A673 (cell line): Measurements from ENCODE around the gene MSI2. TPM values are rescaled to one million over a fixed set of nuclear protein-coding genes. Genes with fewer than 3 reads are reported as not detected.

ENCODE experiments used
- BruUV-seq: library from RNA; stranded (reverse); fragments of 400-500 nt; replicated peaks from 2 replicates; lab custom pipeline; 2021; lab: Mats Ljungman, UMichigan
- CTCF ChIA-PET: fragments of 300-600 bp; sonication (Branson Sonifier 250); formaldehyde crosslinking; loops from one replicate; lab custom pipeline; 2022; ENCODE audit warnings: antibody characterized with exemption; lab: Charles Lee
- POLR2A ChIA-PET: fragments of 300-600 bp; sonication (Branson Sonifier 250); formaldehyde crosslinking; loops from one replicate; lab custom pipeline; 2022; ENCODE audit warnings: antibody characterized with exemption; ENCODE audit not compliant: low non-redundant PET; lab: Charles Lee
- DNase-seq: peaks from one replicate; pipeline ENCODE4 v3.0.0-alpha.2; 2015; ENCODE audit warnings: low spot score
- H3K27ac ChIP-seq: fragments of 200-600 bp; sonication (generic); 2 replicates; pipeline ENCODE4 v1.5.1; 2016; ENCODE audit warnings: mixed run types, low read depth, mild to moderate bottlenecking, mixed read lengths, antibody characterized with exemption, low read length; ENCODE audit not compliant: poor library complexity, severe bottlenecking
- H3K27me3 ChIP-seq: fragments of 200-600 bp; sonication (generic); replicated peaks from 2 replicates; pipeline ENCODE4 v1.6.1; 2017; ENCODE audit warnings: mixed run types, low read depth, mild to moderate bottlenecking, mixed read lengths, antibody characterized with exemption, low read length; ENCODE audit not compliant: insufficient read depth, poor library complexity
- H3K36me3 ChIP-seq: fragments of 200-600 bp; sonication (generic); 2 replicates; pipeline ENCODE4 v1.6.1; 2016; ENCODE audit warnings: mixed run types, mild to moderate bottlenecking, mixed read lengths, antibody characterized with exemption, low read length; ENCODE audit not compliant: insufficient read depth, poor library complexity, severe bottlenecking
- H3K4me1 ChIP-seq: fragments of 200-600 bp; sonication (generic); 2 replicates; pipeline ENCODE4 v1.6.1; 2017; ENCODE audit warnings: mixed run types, mild to moderate bottlenecking, mixed read lengths, antibody characterized with exemption, low read length; ENCODE audit not compliant: insufficient read depth, poor library complexity, severe bottlenecking
- H3K4me3 ChIP-seq: fragments of 200-600 bp; sonication (generic); 2 replicates; pipeline ENCODE4 v1.5.1; 2016; ENCODE audit warnings: low read depth, mixed run types, mild to moderate bottlenecking, mixed read lengths, low read length; ENCODE audit not compliant: poor library complexity, severe bottlenecking
- H3K9me3 ChIP-seq: fragments of 200-600 bp; sonication (generic); 2 replicates; pipeline ENCODE4 v1.6.1; 2016; ENCODE audit warnings: mixed run types, low read depth, mild to moderate bottlenecking, mixed read lengths, antibody characterized with exemption, low read length; ENCODE audit not compliant: poor library complexity, severe bottlenecking
- EZH2 ChIP-seq: fragments of 200-600 bp; sonication (generic); IDR thresholded peaks from 2 replicates; pipeline ENCODE4 v1.6.1; 2017; ENCODE audit warnings: borderline replicate concordance, low read depth, mild to moderate bottlenecking, mixed read lengths, antibody characterized with exemption, low read length; ENCODE audit not compliant: poor library complexity, severe bottlenecking
- intact Hi-C: fragments of 100-400 bp; cut with micrococcal nuclease; formaldehyde crosslinking; loops from one replicate; pipeline ENCODE4 v1.10.0; 2022; ENCODE audit not compliant: unreplicated experiment
- total RNA-seq: library from RNA; stranded (reverse); gene quantifications from 2 replicates; pipeline ENCODE4 v1.2.3, GENCODE V29; 2021
- TF ChIP-seq, protein P1 (sequence below): fragments of 300-800, 200-600 bp; sonication (generic); conservative IDR thresholded peaks from 2 replicates; pipeline ENCODE4 v1.5.1; 2017; ENCODE audit warnings: low read depth, mild to moderate bottlenecking, antibody characterized with exemption, low read length, moderate library complexity, mixed read lengths

Gene MSI2
- total RNA-seq, 1 experiment from 2014 or later, result 108 TPM

DNA sequence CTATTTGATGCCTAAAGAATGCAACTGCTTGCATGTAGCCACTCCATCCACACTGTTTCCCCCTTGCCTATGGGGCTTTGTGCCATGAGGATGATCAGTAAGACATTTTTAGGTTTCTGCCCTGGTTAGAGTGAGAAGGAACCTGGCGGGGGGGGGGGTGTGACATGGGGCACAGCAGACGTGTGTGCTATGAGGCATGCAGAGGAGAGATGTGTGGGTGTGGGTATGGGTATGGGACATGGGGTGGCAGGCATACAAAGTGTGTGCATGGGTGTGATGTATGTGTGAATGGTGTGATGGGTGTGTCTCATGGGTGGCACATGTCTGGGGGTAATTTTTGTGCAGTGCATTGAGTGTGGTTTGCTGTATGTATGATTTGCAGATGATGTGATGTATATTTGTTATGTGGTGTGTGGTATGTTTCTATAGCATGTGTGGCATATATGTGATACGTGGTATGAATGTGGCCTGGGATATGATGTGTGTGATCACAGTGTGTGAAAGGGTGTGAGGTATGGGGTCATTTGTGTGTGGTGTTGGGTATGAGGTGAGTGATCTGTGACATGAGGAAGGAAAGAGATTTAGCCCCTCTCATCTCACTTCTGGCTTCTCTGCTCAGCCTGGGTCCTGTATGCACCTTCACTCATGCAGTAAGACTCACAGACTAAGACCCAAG is 473.8 kb downstream of the MSI2 start:
- Histone ChIP-seq H3K36me3 (no peaks in the 10 kb centered on the region), H3K4me1 (no peaks in the 10 kb centered on the region), H3K27me3 (no peaks in the 10 kb centered on the region), H3K9me3 (no peaks in the 10 kb centered on the region), H3K4me3 (no peak overlapping the region), H3K27ac (no peak overlapping the region)
- TF ChIP-seq, protein P1, sequence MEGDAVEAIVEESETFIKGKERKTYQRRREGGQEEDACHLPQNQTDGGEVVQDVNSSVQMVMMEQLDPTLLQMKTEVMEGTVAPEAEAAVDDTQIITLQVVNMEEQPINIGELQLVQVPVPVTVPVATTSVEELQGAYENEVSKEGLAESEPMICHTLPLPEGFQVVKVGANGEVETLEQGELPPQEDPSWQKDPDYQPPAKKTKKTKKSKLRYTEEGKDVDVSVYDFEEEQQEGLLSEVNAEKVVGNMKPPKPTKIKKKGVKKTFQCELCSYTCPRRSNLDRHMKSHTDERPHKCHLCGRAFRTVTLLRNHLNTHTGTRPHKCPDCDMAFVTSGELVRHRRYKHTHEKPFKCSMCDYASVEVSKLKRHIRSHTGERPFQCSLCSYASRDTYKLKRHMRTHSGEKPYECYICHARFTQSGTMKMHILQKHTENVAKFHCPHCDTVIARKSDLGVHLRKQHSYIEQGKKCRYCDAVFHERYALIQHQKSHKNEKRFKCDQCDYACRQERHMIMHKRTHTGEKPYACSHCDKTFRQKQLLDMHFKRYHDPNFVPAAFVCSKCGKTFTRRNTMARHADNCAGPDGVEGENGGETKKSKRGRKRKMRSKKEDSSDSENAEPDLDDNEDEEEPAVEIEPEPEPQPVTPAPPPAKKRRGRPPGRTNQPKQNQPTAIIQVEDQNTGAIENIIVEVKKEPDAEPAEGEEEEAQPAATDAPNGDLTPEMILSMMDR, result no peak
- no peak for TF ChIP-seq EZH2
- no TSS peak for BruUV-seq
- ChIA-PET CTCF (no interaction called here), POLR2A (no interaction called here)
- no peak for DNase-seq
- intact Hi-C loops, result no loop called here

DNA sequence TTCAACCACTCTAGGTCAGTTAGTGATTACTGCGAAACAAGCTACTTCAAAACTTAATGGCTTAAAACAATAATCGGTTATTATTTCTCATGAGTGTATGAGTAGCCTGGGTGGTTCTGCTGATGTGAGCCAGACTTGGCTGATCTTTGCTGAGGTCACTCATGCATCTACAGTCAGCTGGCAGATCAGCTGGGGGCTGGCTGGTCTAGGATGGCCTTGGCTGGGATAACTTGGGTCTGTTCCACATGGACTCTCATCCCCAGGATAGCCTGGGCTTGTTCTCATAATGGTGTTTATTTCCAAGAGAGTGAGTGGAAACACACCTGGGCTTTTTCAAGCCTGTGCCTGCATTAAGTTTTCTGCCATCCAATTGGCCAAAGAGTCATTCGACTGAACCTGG is 475.7 kb downstream of the MSI2 start:
- no peak for DNase-seq
- Histone ChIP-seq H3K4me3 (no peak overlapping the region), H3K27me3 (no peaks in the 10 kb centered on the region), H3K36me3 (no peaks in the 10 kb centered on the region), H3K27ac (no peak overlapping the region), H3K4me1 (no peaks in the 10 kb centered on the region), H3K9me3 (no peaks in the 10 kb centered on the region)
- ChIA-PET CTCF (interaction anchor here (0.7 to 0.9 kb wide), 2 partner anchors 16 to 101 kb away, joined by 3 to 4 read pairs; no protein-coding TSS in a partner anchor), POLR2A (no interaction called here)
- TF ChIP-seq, protein P1, result no peak
- no peak for TF ChIP-seq EZH2
- intact Hi-C loops, result no loop called here
- no TSS peak for BruUV-seq

DNA sequence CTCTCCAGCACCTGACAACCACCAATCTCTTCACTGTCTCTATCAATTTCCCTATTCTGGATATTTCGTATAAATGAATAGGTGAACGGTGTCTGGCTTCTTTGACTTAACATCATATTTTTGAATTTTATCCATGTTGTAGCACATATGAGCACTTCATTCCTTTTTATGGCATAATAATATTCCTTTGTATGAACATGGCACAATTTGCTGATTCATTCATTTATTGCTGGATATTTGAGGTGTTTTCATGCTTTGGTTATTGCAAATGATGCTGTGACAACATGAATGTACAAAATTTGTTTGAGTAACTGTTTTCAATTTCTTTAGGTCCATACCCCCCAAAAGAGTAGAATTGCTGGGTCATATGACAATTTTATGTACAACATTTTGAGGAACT is 476.8 kb downstream of the MSI2 start:
- BruUV-seq, result no TSS peak
- CTCF ChIA-PET, result no interaction called here
- TF ChIP-seq EZH2, result no peak
- TF ChIP-seq, protein P1, result no peak
- no peak overlapping the region for H3K27ac ChIP-seq
- H3K4me3 ChIP-seq, result no peak overlapping the region
- no peaks in the 10 kb centered on the region for H3K9me3 ChIP-seq
- intact Hi-C loops, result no loop called here
- no peak for DNase-seq
- H3K27me3 ChIP-seq, result no peaks in the 10 kb centered on the region
- POLR2A ChIA-PET, result no interaction called here
- no peaks in the 10 kb centered on the region for H3K4me1 ChIP-seq
- no peaks in the 10 kb centered on the region for H3K36me3 ChIP-seq

Other genes starting within 250 kb of the MSI2 start
- 38.8 and 43.4 TPM in 2 replicates for gene AKAP1, start 171.3 kb upstream of the MSI2 start, total RNA-seq